OCI-LY1 (cell line): ENCODE measurements around the gene EVC2.

Experiments
- H2AFZ ChIP-seq: fragments of 200-600 bp; sonication (generic), shearing (Covaris generic); 2 replicates; pipeline ENCODE4 v1.6.0; 2014; ENCODE audit warnings: antibody characterized with exemption, mild to moderate bottlenecking, low read length
- H3F3A ChIP-seq: fragments of 200-600 bp; sonication (generic), shearing (Covaris generic); 2 replicates; pipeline ENCODE4 v1.6.0; 2014; ENCODE audit warnings: mild to moderate bottlenecking, antibody characterized with exemption, low read length, moderate library complexity; ENCODE audit not compliant: insufficient read depth
- H3K27ac ChIP-seq: fragments of 200-600 bp; sonication (generic); 2 replicates; pipeline ENCODE4 v1.5.1; 2014; ENCODE audit warnings: low read length, mixed run types, mild to moderate bottlenecking, low read depth; ENCODE audit not compliant: poor library complexity, severe bottlenecking
- H3K27me3 ChIP-seq: fragments of 200-600 bp; sonication (generic); 2 replicates; pipeline ENCODE4 v1.6.0; 2014; ENCODE audit warnings: antibody characterized with exemption, mild to moderate bottlenecking, low read length, moderate library complexity; ENCODE audit not compliant: insufficient read depth
- H3K36me3 ChIP-seq: fragments of 200-600 bp; sonication (generic); 2 replicates; pipeline ENCODE4 v1.6.1; 2014; ENCODE audit warnings: mild to moderate bottlenecking, antibody characterized with exemption, low read length, moderate library complexity, mixed read lengths; ENCODE audit not compliant: insufficient read depth
- H3K4me1 ChIP-seq: fragments of 200-600 bp; sonication (generic); 2 replicates; pipeline ENCODE4 v1.5.1; 2014; ENCODE audit warnings: mild to moderate bottlenecking, low read length, moderate library complexity; ENCODE audit not compliant: insufficient read depth, severe bottlenecking
- H3K4me2 ChIP-seq: fragments of 200-600 bp; sonication (generic), shearing (Covaris generic); 2 replicates; pipeline ENCODE4 v1.6.1; 2014; ENCODE audit warnings: low read length
- H3K4me3 ChIP-seq: fragments of 200-600 bp; sonication (generic); 2 replicates; pipeline ENCODE4 v1.5.1; 2014; ENCODE audit warnings: low read length, low read depth, mild to moderate bottlenecking, mixed read lengths; ENCODE audit not compliant: poor library complexity, severe bottlenecking
- H3K79me2 ChIP-seq: fragments of 200-600 bp; shearing (Covaris generic); 2 replicates; pipeline ENCODE4 v1.6.1; 2016; ENCODE audit warnings: mixed run types, low read length, mixed read lengths; ENCODE audit not compliant: insufficient read depth
- H3K9ac ChIP-seq: fragments of 200-600 bp; sonication (generic), shearing (Covaris generic); 2 replicates; pipeline ENCODE4 v1.6.1; 2014; ENCODE audit warnings: mild to moderate bottlenecking, low read length, mixed read lengths
- H3K9me2 ChIP-seq: fragments of 200-600 bp; sonication (generic), shearing (Covaris generic); 2 replicates; pipeline ENCODE4 v1.6.1; 2014; ENCODE audit warnings: low read depth, mild to moderate bottlenecking, low read length, mixed read lengths
- H3K9me3 ChIP-seq: fragments of 200-600 bp; shearing (Covaris generic); 2 replicates; pipeline ENCODE4 v1.6.1; 2014; ENCODE audit warnings: low read length, mixed read lengths
- H4K20me1 ChIP-seq: fragments of 200-600 bp; sonication (generic), shearing (Covaris generic); 2 replicates; pipeline ENCODE4 v1.6.0; 2016; ENCODE audit warnings: mild to moderate bottlenecking, low read length; ENCODE audit not compliant: insufficient read depth
- EZH2 ChIP-seq: fragments of 200-600 bp; sonication (generic), shearing (Covaris generic); IDR thresholded peaks from 2 replicates; pipeline ENCODE4 v1.8.0; 2017; ENCODE audit warnings: borderline replicate concordance, mixed run types, mild to moderate bottlenecking, antibody characterized with exemption, low read length, moderate library complexity, mixed read lengths
- TF ChIP-seq, protein P1 (sequence below): fragments of 200-600 bp; sonication (generic), shearing (Covaris generic); IDR thresholded peaks from 2 replicates; pipeline ENCODE4 v1.5.1; 2017; ENCODE audit warnings: mild to moderate bottlenecking, antibody characterized with exemption, low read length, moderate library complexity, mixed read lengths

The EVC2 gene

DNA sequence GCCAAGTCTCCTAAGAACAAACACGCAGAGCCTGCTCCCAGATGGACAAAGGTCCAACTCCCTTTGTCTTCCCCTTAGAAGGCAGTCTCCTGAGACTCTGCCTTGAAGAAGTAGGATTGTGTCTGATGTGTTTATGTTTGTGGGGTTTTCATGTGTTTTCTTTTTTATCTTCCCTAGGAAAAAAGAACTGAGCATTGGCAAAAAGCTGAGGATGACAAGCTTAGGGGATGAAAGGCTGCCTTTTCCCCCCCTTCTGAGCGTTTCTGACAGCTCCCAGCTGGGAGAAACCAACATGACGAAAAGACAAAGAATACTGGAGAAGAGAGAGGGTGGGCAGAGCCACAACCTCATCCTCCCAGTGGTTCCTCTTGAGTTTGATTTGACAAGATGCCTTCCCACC is 181.1 kb downstream of the EVC2 start:
- TF ChIP-seq, protein P1, sequence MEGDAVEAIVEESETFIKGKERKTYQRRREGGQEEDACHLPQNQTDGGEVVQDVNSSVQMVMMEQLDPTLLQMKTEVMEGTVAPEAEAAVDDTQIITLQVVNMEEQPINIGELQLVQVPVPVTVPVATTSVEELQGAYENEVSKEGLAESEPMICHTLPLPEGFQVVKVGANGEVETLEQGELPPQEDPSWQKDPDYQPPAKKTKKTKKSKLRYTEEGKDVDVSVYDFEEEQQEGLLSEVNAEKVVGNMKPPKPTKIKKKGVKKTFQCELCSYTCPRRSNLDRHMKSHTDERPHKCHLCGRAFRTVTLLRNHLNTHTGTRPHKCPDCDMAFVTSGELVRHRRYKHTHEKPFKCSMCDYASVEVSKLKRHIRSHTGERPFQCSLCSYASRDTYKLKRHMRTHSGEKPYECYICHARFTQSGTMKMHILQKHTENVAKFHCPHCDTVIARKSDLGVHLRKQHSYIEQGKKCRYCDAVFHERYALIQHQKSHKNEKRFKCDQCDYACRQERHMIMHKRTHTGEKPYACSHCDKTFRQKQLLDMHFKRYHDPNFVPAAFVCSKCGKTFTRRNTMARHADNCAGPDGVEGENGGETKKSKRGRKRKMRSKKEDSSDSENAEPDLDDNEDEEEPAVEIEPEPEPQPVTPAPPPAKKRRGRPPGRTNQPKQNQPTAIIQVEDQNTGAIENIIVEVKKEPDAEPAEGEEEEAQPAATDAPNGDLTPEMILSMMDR: no peak
- TF ChIP-seq EZH2: no peak
- Histone ChIP-seq H3K4me1 (no peaks in the 10 kb centered on the region), H2AFZ (no peak overlapping the region), H3K27ac (no peak overlapping the region), H3K9ac (no peak overlapping the region), H3K27me3 (no peaks in the 10 kb centered on the region), H3K36me3 (no peaks in the 10 kb centered on the region), H3K9me3 (no peaks in the 10 kb centered on the region), H3F3A (no peaks in the 10 kb centered on the region), H3K79me2 (no peaks in the 10 kb centered on the region), H3K9me2 (no peaks in the 10 kb centered on the region), H3K4me2 (no peak overlapping the region), H3K4me3 (no peak overlapping the region), H4K20me1 (no peaks in the 10 kb centered on the region)

DNA sequence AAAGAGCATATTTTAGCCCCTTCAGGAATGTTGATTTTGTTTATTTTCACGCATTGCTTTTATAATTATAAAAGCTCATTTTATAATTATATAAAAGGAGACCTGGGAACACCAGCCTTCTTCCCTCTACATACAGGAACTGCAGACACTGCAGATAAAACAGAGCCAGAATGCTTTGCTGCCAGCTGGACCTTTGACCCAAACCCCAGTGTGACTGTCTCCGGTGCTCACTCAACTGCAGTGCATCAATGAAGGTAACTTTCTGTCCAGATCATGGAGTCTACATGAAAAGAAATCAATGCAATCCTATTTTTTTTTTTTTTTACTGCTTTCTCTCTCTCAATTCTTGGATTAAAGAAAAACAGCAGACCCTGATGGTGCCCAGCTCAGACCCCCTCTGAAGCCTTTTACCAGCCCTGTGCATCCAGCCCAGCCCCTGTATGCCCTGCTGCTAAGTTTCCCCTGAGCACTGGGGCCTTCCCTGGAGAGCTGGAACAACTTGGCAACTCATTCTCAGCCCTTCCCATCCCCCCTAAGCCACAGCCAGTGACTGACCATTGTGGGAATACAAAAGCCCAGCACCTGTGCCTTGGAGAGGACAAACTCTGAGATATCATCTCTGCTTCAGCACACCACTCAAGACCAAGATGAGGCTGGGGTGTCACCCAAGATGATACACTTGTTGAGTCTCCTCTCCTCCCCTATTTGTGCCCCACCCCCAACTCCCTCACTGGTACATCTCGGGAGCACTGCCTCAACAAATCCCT is 182.1 kb downstream of the EVC2 start:
- no peak for TF ChIP-seq EZH2
- TF ChIP-seq, protein P1: no peak
- no peak overlapping the region for H3K9ac ChIP-seq
- H3K27ac ChIP-seq: no peak overlapping the region
- no peaks in the 10 kb centered on the region for H3K27me3 ChIP-seq
- H3F3A ChIP-seq: no peaks in the 10 kb centered on the region
- no peaks in the 10 kb centered on the region for H3K4me1 ChIP-seq
- no peak overlapping the region for H3K4me2 ChIP-seq
- no peaks in the 10 kb centered on the region for H3K9me3 ChIP-seq
- H4K20me1 ChIP-seq: no peaks in the 10 kb centered on the region
- no peaks in the 10 kb centered on the region for H3K36me3 ChIP-seq
- no peak overlapping the region for H2AFZ ChIP-seq
- H3K4me3 ChIP-seq: no peak overlapping the region
- H3K9me2 ChIP-seq: no peaks in the 10 kb centered on the region
- H3K79me2 ChIP-seq: no peaks in the 10 kb centered on the region

DNA sequence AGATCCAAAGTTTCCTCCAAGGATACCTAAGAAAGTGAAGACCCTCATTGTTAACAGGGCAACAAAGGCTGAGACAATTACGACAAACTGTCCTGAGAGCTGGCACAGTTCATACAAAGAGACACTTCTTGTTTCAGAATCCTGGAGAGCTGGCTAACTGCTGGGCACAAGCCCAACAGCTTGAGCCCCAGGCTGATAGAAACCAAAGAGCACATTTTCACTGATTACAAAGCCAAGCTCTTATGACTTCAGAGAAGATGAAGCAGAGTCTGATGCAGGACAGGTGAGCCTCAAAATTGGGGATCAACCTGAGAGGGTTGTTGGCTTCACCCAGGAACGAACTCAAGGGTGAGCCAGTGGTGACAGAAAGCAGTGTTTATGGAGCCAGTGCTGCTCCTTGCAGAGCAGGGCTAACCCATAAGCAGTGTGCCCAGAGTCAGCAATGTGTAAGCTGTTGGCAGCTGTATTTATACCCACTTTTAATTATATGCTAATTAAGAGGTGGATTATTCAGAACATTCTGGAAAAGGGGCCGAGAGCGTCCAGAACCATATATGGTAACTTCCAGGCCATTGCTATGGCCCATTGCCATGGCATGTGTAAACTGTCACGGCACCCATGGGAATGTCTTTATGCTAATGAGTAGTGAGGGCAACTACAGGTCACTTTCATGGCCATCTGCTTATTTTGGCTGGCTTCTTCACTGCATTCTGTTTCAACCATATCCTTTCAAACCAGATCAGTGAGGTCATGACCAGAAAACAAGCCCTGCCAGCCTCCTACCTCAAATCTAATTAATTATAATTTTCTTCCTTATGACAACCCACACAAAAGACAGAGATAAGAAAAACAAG is 183.7 kb downstream of the EVC2 start:
- H2AFZ ChIP-seq: no peak overlapping the region
- no peaks in the 10 kb centered on the region for H3K79me2 ChIP-seq

More for the DNA sequence above, 183.7 kb downstream of the EVC2 start:
- no peak overlapping the region for H3K27ac ChIP-seq
- no peak overlapping the region for H3K4me2 ChIP-seq
- H3K9ac ChIP-seq: no peak overlapping the region
- H3F3A ChIP-seq: no peaks in the 10 kb centered on the region
- no peaks in the 10 kb centered on the region for H4K20me1 ChIP-seq
- no peak overlapping the region for H3K4me3 ChIP-seq
- no peaks in the 10 kb centered on the region for H3K36me3 ChIP-seq
- no peaks in the 10 kb centered on the region for H3K27me3 ChIP-seq
- no peaks in the 10 kb centered on the region for H3K9me3 ChIP-seq
- no peaks in the 10 kb centered on the region for H3K9me2 ChIP-seq
- H3K4me1 ChIP-seq: no peaks in the 10 kb centered on the region
- TF ChIP-seq, protein P1: no peak
- TF ChIP-seq EZH2: no peak
